GM11168 (cell line): Measurements from ENCODE around the gene LOC101059915.
"Not testable (repeated sequence)": the region's sequence is repeated elsewhere in the genome, so short reads cannot be mapped to it uniquely, and the experiment has no call there.

Source experiments
- in situ Hi-C: fragments of 300-500 bp; cut with MboI; formaldehyde crosslinking; loops from one replicate; pipeline ENCODE4 v1.12.0; 2022; ENCODE audit warnings: low sequenced_read_pairs; ENCODE audit not compliant: unreplicated experiment

The LOC101059915 gene

GRCh38 chrX:71637848-71638247 lies 29.5 kb upstream of the LOC101059915 start:
- in situ Hi-C loops: no loop called here

DNA sequence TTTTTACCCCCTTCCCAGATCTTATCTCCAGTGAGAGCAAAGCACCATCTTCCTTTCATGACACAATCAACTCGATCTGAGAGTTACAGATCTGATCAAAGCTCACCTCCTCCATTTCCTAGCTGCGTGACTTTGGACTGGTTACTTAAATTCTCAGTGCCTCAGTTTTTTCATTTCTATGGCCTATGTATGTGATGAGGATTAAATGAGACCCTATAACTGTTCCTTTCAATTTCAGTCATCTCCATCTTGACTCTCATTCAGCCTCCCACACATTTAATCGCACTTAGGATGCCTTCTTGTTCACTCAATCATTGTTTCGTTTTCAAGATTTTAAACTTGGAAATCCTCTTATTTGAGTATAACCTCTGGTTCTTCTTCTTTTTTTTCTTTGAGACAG lies 28.9 kb upstream of the LOC101059915 start:
- in situ Hi-C loops: no loop called here

GRCh38 chrX:71640002-71640401 lies 27.3 kb upstream of the LOC101059915 start:
- in situ Hi-C loops: no loop called here

DNA sequence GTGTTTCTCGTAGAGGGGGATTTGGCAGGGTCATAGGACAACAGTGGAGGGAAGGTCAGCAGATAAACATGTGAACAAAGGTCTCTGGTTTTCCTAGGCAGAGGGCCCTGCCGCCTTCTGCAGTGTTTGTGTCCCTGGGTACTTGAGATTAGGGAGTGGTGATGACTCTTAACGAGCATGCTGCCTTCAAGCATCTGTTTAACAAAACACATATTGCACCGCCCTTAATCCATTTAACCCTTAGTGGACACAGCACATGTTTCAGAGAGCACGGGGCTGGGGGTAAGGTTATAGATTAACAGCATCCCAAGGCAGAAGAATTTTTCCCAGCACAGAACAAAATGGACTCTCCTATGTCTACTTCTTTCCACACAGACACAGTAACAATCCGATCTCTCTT lies 22.9 kb upstream of the LOC101059915 start:
- in situ Hi-C loops: not testable (repeated sequence)

GRCh38 chrX:71650333-71650969 lies 16.9 kb upstream of the LOC101059915 start:
- in situ Hi-C loops: loop anchor here (25.0 kb wide), 1 partner anchor 137 kb away; no protein-coding TSS in a partner anchor

DNA sequence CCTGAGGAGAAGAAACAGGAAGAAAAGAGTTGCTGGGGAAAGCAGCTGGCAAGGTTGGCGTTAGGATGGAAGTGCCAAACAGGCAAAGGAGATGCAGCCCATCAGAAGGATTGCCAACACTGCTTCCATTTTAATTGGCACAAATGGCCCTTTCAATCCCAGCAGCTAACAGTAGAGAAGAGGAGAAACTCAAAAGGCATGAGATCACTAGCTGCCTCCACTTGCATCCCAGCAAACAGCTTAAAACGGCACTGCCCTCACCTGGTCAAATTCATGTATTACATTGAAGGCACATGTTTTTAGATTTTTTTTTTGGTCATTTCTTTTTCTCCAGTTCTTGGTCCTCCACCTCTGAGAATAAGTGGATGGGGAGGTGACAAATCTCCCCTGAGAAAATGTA lies 14.9 kb upstream of the LOC101059915 start:
- in situ Hi-C loops: loop anchor here (25.0 kb wide), 1 partner anchor 135 kb away; no protein-coding TSS in a partner anchor

DNA sequence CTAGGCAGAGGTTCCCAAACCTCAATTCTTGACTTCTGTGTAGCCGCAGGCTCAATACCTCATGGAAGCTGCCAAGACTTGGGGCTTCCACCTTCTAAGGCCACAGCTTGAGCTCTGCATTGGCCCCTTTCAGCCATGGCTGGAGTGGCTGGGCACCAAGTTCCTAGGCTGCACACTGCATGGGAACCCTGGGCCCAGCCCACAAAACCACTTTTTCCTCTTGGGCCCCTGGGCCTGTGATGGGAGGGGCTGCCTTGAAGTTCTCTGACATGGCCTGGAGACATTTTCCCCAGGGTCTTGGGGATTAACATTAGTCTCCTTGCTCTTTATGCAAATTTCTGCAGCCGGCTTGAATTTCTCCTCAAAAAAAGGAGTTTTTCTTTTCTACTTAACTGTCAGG lies 14.0 kb upstream of the LOC101059915 start:
- in situ Hi-C loops: loop anchor here (25.0 kb wide), 1 partner anchor 134 kb away; no protein-coding TSS in a partner anchor

GRCh38 chrX:71657267-71657666 lies 10.1 kb upstream of the LOC101059915 start:
- in situ Hi-C loops: loop anchor here (25.0 kb wide), 1 partner anchor 130 kb away; no protein-coding TSS in a partner anchor

GRCh38 chrX:71659342-71659741 lies 8.0 kb upstream of the LOC101059915 start:
- in situ Hi-C loops: loop anchor here (25.0 kb wide), 1 partner anchor 128 kb away; no protein-coding TSS in a partner anchor

DNA sequence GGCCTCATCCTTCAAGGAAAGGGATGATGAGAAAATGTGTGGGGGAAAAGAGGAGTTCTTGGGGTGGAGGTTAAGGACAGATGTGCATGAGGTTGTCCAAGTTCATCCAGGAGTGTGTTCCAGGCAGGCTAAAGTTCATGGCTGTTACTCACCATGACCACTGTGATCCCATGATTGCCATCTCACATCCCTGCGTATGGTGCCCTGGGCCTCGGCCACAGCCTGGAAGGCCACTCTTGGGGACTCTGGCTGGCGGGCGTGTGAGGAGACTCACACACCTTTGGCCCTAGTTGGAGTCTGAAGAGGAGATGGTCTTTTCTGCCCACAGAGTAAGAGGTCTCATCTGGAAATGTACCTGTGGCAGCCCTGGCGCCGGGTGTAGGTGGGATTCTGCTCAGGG lies 7.4 kb upstream of the LOC101059915 start:
- in situ Hi-C loops: loop anchor here (25.0 kb wide), 1 partner anchor 127 kb away; no protein-coding TSS in a partner anchor

- in situ Hi-C loops: loop anchor here (25.0 kb wide), 1 partner anchor 127 kb away; no protein-coding TSS in a partner anchor
These were observed 6.6 kb upstream of the LOC101059915 start for GRCh38 chrX:71660562-71661416.

DNA sequence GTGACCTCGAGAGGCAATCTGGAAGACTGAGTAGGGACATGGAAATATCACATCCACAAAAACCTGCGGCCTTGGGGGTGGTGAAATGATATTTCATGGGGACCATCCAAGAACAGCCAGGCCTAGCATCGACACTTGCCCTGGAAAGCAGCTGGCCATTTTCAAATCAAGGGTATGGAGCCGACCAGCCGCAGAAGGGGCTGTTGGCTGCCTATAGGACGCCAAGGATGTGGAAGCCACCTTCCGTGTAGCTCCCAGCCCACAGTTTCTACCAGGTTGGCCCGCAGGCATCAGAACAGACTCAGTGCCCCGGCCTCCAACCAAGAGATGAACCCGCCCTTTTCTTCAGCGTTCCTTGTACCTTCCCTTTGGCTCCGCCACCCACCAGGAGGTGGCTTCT lies 5.4 kb upstream of the LOC101059915 start:
- in situ Hi-C loops: loop anchor here (25.0 kb wide), 1 partner anchor 125 kb away; no protein-coding TSS in a partner anchor

DNA sequence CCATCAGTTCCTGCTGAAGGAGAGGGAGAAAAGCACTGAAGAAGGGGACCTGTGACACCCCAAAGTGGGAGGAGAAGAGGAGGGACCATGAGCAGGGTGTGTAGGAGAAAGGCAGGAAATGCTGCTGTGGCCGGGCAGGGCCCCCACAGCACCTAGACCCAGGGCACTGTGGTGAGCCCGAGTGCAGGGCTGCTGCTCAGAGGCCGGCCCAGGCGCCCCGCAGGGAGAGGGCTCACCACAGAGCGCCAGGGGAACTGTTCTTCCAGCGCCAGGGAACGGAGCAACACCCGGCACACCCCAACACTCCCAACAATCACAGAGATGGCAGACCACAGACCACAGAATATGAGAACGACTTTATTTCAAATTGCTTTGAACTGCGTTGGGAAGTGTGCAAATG lies 4.7 kb upstream of the LOC101059915 start:
- in situ Hi-C loops: loop anchor here (25.0 kb wide), 1 partner anchor 125 kb away; no protein-coding TSS in a partner anchor

GRCh38 chrX:71663238-71663637 lies 4.1 kb upstream of the LOC101059915 start:
- in situ Hi-C loops: loop anchor here (25.0 kb wide), 1 partner anchor 124 kb away; no protein-coding TSS in a partner anchor

DNA sequence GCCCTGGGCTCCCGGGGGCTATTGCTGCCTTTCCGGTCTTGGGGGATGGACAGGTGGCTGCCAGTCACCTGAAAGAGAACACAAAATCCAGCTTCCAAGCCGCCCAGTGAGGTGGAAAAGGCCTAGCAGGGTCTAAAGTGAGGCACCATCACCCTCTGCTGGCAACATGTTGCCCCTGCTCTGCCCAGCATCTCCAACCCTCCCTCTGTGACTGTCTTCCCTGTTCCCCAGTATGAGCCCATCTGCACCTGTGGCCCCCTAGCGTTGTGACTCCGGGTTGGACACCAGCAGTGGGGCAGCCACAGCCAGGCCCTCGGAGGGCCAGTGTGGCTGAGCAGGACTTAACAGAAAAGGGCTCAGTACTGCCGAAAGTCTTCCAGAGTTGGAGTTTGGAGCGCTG lies 3.1 kb upstream of the LOC101059915 start:
- in situ Hi-C loops: loop anchor here (25.0 kb wide), 1 partner anchor 123 kb away; no protein-coding TSS in a partner anchor

GRCh38 chrX:71664889-71665491 lies 2.4 kb upstream of the LOC101059915 start:
- in situ Hi-C loops: loop anchor here (25.0 kb wide), 1 partner anchor 122 kb away; no protein-coding TSS in a partner anchor

DNA sequence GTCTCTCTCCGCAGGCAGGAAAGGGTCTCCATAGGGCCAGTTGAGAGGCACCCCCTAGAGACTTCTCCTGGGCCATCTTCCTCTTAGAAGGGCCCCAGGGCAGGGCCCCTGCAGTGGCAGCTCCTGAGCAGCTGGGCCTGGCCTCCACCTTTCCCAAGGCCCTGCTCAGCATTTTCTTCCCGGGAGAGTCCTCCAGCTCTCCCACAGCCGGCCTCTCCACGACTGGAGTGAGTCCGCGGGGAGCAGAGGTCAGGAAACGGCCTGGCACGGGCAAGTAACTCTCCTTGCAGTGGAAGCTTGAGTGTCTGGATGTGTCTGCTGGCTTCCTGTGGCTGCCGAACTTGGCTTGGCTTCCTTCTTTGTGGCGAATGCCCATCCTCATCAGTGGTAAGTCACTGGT lies 1.6 kb upstream of the LOC101059915 start:
- in situ Hi-C loops: loop anchor here (25.0 kb wide), 1 partner anchor 122 kb away; no protein-coding TSS in a partner anchor

- in situ Hi-C loops: loop anchor here (25.0 kb wide), 1 partner anchor 121 kb away; no protein-coding TSS in a partner anchor
These were observed 814 bp upstream of the LOC101059915 start for GRCh38 chrX:71666240-71667223.

- in situ Hi-C loops: loop anchor here (25.0 kb wide), 1 partner anchor 119 kb away; no protein-coding TSS in a partner anchor
These were observed 876 bp downstream of the LOC101059915 start for GRCh38 chrX:71668248-71668595.
